GM19328 (cell line): ENCODE measurements around the gene XDH.

Experiments
- ATAC-seq: cut with Tn5 transposase; IDR thresholded peaks from one replicate; pipeline ENCODE4 v1.9.1; 2021; ENCODE audit warnings: mild to moderate bottlenecking, moderate library complexity; ENCODE audit not compliant: unreplicated experiment

XDH gene

DNA sequence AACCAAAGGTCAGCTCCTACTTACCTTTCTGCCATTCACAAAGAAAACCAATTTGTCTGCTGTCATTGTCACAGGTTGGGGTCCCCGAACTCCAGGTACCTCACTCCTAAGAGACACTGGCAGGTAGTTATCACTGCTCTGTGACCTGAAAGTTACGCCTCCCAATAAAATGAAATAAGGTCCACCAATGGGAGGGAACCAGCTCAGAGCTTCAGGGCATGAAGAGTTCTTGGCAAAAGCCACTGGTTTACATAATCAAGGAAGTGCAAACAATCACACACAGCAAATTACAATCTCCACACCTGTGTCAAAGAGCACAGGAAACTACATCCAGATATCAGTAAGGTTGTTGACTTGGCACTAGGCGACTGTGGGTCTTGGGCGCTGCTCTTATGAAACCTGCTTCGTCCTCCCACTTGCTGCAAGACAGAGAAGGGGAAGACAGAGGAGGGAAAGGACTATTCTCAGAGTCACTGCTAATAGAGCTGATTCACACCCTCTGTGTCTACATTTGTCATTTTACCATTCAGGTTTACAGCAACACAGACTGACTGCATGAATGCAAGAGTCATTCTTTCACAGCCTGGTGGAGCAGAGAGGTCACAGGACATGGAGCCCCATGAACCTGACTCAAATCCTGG, at the start of gene XDH:
Gene XDH, minus strand, starts transcription at position 142 of the 641 bp plus-strand sequence. Its CDS starts 76 bp downstream, at position 66.
- ATAC-seq = no peak

GRCh38 chr2:31457651-31458050, 43.1 kb upstream of the XDH start:
- ATAC-seq = no peak

GRCh38 chr2:31446848-31447247, 32.3 kb upstream of the XDH start:
- ATAC-seq = no peak

DNA sequence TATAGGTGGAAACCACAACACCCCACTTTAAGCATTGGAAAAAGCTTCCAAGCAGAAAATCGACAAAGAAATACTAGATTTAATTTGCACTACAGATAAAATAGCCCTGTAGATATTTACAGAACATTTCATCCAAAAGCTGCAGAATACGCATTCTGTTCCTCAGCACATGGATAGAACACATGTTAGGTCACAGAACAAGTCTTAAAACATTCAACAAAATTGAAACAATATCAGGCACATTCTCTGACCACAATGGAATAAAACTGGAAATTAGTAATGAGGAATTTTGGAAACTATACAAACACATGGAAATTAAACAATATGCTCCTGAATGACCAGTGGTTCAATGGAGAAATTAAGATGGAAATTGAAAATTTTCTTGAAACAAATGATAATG, 27.8 kb upstream of the XDH start:
- ATAC-seq = no peak

DNA sequence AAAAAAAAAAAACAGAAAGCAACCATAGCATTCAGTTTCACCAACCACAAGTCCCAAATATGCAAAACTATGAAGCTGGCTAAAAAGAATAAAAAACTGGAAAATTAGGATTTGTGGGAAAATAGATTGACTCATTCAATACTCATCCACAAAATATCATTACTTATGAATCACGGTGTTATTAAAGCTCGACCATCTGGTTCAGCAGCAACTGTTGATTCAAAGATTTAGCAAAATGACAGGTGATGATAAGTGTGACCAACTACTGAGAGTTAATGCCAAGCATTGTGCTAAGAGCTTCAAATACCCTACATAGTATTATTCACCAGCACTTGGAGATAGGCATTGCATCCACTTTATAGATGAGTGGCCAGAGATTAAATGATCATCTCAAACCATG, 26.2 kb upstream of the XDH start:
- no peak for ATAC-seq

- ATAC-seq = no peak
These were observed 20.4 kb upstream of the XDH start for GRCh38 chr2:31434911-31435310.

DNA sequence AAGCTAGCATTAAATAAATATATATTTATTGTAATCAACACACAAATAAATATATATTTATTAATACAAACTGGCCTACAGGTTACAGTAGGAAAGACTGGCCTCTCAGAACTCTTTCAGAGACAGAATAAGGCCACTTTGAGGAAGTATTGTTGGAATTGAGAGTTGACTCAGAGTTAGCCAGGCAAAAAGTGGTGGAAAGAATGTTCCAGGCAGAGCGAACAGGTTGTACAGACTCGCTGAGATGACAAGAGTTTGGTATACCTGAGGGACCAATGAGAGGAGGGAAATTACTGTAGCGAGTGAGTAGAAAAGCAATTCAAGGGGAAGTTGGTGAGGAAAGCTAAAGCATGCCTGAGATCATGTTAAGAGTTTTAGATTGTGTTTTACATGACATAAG, 19.0 kb upstream of the XDH start:
- no peak for ATAC-seq

- ATAC-seq = no peak
These were observed 16.1 kb upstream of the XDH start for GRCh38 chr2:31430439-31431165.

DNA sequence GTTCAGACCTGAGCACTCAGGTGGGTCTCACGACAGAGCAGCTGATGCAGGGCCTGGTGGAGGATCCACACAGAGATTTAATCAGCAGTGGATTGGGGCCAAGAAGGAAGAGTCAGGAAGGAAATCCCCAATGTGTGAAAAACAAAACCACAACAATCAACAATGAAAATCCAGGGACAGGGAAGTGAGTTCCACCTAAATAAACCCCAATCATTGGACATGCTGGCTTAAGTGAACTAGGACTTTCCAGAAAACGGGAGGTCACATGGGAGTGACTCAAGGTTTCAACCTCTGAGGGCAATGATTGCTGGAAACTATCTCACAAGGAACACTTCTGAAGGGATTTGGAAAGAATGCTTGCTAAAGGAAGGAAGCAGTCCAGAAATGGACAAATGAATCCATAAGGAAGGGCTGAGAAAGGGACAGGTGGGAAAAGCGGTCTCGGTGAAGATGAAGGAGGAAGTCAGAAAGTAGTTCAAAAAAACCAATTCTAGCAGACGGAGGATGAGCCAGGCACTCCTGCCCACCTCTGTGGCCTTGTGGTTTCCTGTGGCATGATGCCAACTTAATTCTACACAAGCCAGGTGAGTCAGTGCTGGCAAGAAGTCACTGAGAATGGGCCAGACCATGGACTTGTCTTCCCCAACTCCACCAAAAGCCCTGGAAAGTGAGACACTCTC, 15.4 kb upstream of the XDH start:
- ATAC-seq = no peak

GRCh38 chr2:31429040-31429439, 14.5 kb upstream of the XDH start:
- ATAC-seq = no peak

- ATAC-seq = no peak
These were observed 13.5 kb upstream of the XDH start for GRCh38 chr2:31428001-31428418.

DNA sequence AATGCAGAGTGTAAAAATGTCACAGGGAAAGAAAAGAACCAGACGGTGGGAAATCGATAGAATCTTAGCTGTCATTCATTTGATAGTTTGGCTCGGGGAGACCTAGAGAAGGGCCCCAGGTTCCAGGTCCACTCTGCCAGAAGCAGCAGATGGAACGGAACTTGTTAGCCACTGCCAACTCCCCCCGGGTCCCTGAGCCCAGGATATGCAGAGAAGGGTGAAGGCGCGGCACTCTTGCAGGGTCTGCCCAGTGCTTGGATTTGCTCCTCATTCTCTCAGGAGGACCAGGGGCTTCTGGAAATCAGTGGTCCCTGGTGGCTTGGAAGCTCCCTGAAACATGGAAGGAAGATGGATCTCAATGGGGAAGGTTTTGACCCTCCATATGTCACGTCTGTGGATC, 11.6 kb upstream of the XDH start:
- no peak for ATAC-seq

- no peak for ATAC-seq
These were observed 7.1 kb upstream of the XDH start for GRCh38 chr2:31421634-31422033.

GRCh38 chr2:31420936-31421335, 6.4 kb upstream of the XDH start:
- no peak for ATAC-seq

GRCh38 chr2:31419386-31419785, 4.8 kb upstream of the XDH start:
- no peak for ATAC-seq

- no peak for ATAC-seq
These were observed 879 bp upstream of the XDH start for GRCh38 chr2:31415421-31415820.

- ATAC-seq = no peak
These were observed 536 bp downstream of the XDH start for GRCh38 chr2:31413862-31414550.

DNA sequence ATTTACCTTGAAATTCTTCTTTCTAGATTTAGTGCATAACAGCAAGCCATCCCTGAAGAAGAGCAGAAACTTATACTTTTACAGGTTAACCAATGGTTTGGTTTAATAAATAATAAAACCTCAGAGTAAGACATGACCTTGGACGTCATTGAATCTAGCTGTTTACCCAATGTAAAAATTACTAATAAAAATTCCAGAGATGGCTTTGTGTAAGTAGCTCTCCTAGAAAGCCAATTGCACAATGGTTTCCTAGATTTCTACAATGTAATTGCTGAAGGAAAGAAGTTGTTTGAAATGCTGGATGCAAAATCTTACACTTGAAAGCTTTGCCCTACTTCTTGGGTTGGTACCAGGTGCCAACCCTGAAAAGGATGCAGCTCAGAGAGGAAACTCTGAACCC, 1.5 kb downstream of the XDH start:
- ATAC-seq = no peak

GRCh38 chr2:31411771-31412170, 2.8 kb downstream of the XDH start:
- ATAC-seq = no peak

- no peak for ATAC-seq
These were observed 7.8 kb downstream of the XDH start for GRCh38 chr2:31406593-31407385.

DNA sequence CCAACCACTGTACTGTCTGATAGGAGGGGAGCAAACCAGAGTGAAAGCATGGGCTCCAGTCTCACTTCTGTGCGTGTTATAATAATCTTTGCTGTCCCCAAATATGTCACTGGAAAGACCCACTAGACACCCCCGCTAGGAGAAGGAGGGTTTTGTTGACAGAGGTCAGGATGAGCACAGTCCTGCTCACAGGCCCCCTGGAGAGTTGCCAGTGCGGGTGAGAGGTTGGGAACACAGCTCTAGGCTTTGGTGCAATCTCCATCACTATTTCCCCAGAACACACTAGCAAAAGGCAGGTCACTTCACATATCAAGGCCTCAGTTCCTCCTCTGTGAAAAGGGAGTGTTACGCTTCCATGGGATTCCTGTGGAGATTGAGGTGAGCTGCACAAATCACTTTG, 9.7 kb downstream of the XDH start:
- ATAC-seq = no peak
